ENCODE measurements around the gene GARIN5A.
"Not testable (repeated sequence)": the region's sequence is repeated elsewhere in the genome, so short reads cannot be mapped to it uniquely, and the experiment has no call there.

GARIN5A gene

DNA sequence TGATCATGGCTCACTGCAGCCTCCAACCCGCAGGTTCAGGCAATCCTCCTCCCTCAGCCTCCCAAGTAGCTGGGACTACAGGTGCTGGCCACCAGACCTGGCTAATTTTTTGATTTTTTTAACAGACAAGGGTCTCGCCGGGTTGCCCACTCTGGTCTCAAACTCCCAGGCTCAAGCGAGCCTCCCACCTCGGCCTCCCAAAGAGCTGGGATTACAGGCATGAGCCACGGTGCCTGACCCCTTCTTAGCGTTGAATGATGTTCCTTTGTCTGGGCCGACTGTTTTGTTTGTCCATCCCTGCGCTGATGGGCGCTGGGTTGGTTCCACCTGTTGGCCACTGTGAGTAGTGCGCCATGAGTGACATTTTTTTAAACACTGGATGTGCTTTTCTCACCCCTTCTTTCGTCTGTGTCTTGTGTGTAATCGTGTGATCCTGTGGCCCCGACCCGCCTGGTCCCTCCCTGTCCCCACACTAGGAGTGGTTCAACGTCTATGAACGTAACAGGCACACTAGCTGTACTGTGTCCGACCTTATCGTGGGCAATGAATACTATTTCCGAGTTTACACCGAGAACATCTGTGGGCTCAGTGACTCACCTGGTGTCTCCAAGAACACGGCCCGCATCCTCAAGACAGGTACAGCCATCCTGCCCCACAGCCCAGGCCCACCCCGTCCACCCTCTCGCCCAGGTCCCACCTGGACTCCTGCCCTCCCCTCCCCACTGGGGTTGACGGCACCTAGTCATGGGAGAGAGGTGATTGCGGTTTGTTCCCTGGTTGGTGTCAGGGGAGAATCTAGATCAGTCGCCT is 15.4 kb downstream of the GARIN5A start:
- peak in 3 of 5 donors; percentile 23 to 74 (median 44) for DNase-seq

GRCh38 chr19:50460161-50460765 is 16.4 kb downstream of the GARIN5A start:
- DNase-seq = peak in 1 of 5 donors; percentile 58

DNA sequence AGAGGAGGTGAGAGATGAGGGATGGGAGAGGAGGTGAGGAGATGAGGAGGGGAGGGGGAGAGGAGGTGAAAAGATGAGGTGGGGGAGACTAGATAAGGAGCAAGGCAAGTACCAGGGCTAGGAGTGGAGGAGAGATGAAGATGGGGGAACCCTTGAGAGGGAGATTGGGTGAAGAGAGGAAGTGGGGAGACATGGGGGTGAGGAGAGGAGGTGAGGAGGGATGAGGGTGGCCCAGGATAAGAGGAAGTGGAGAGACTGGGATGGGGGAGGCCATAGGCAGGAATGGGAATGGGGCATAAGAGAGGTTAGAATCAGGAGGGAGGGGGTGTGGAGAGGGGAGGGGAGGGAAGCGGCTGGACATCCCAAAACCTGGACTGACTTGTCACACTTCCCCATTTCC is 17.0 kb downstream of the GARIN5A start:
- DNase-seq = no peak

GRCh38 chr19:50459067-50459456 is 17.6 kb downstream of the GARIN5A start:
- DNase-seq = no peak

DNA sequence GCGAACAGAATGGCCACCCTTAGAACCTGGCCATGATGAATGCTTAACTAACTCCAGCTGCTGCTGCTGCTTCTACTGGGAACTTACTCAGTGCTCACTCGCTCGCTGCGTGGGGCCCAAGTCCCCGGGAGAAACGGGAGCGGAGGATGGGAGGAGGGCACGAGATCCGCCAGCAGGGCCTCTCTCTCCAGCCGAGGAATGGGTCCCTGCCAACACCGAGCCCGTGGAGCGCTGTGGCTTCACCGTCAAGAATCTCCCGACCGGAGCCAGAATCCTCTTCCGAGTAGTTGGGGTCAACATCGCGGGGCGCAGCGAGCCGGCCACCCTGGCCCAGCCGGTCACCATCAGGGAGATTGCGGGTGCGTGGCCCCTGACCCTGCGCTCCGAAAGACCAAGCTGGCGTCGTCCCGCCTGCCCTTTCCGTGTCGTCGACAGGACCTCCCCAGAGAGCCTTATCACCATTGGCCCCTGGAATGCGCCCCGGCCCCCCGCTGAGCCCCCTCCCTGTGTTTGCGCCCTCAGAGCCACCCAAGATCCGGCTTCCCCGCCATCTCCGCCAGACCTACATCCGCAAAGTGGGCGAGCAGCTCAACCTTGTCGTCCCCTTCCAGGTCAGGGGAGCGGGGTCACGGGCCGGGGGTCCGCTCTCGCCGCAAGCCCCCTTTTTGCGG is 18.1 kb downstream of the GARIN5A start:
- no peak for DNase-seq

GRCh38 chr19:50457300-50457699 is 19.3 kb downstream of the GARIN5A start:
- no peak for DNase-seq

- no peak for DNase-seq
These were observed 20.7 kb downstream of the GARIN5A start for GRCh38 chr19:50455992-50456391.

DNA sequence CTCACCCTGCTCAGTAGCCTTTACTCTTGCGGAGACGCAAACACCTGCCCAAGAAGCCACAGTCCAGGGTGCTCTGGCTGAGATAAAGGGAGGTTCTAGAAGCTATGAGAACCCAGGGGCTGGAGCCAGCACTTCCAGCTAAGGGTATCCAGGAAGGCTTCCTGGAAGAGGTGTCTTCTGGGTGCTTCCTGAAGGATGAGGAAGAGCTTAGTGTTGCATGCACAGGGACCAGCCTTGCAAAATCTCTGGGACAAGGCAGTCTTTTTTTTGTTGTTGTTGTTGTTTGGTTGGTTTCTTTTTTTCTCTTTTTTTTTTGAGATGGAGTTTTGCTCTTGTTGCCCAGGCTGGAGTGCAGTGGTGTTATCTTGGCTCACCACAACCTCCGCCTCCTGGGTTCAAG is 23.4 kb downstream of the GARIN5A start:
- no peak for DNase-seq

DNA sequence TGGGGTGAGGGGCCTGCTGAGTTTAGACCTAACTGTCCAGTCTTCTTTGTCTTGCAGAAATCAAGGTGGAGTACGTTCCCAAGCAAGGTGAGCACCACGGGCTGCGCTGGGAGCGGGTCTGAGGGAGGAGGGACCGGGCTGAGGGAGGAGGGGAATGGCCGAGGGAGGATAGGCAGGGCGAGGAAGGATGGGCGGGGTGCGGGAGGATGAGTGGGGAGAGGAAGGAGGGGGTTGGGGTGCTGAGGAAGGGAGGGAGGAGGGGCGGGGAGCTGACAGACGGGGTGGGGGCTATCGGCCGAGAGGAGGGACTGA is 25.5 kb downstream of the GARIN5A start:
- DNase-seq = no peak

GRCh38 chr19:50450369-50451222 is 26.1 kb downstream of the GARIN5A start:
- DNase-seq = no peak

GRCh38 chr19:50449236-50449899 is 27.3 kb downstream of the GARIN5A start:
- no peak for DNase-seq

DNA sequence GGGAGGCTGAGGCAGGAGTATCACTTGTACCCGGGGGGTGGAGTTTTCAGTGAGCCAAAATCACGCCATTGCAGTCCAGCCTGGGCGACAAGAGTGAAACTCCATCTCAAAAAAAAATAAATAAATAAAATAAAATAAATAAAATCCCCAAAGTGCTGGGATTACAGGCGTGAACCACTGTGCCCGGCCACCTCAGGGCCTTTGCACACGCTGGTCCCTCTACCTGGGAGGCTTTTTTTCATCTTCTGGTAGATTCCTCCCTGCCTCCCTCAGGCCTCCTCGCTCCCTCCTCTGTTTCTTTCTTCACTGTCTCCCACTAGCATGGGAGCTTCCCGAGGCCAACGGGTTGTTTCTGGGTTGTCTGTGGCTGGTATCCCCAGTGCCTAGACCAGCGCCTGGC is 28.9 kb downstream of the GARIN5A start:
- DNase-seq = no peak

DNA sequence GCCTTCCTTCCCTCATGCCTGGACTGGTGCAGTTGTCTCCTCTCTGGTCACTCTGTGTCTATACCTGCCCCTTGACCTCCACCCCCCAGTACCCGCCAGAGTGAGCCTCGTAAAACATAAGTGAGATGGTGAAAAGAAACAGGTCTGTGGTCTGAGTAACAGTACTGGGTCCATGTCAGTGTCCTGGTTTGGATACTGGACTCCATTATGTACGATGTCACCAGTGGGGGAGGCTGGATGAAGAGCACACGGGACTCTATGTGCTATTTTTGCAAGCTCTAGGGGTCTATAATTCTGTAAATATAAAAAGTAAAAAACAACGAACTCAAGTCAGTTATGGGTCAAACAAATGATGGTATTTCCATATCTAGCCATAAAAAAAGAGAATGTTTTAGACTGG is 29.6 kb downstream of the GARIN5A start:
- no peak for DNase-seq

DNA sequence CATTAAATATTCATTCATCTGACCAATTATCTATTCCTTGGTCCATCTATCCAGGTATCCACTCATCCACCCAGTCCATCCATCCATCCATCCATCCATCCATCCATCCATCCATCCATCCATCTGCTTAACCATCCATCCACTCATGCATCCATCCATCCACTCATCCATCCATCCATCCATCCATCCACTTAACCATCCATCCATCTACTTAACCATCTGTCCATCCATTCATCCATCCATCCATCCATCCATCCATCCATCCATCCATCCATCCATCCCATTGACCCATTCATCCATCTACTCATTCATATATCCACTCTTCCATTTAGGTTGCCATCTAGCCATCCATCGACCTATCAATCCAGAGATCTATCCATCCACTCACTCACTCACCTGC is 32.6 kb downstream of the GARIN5A start:
- DNase-seq = no peak

DNA sequence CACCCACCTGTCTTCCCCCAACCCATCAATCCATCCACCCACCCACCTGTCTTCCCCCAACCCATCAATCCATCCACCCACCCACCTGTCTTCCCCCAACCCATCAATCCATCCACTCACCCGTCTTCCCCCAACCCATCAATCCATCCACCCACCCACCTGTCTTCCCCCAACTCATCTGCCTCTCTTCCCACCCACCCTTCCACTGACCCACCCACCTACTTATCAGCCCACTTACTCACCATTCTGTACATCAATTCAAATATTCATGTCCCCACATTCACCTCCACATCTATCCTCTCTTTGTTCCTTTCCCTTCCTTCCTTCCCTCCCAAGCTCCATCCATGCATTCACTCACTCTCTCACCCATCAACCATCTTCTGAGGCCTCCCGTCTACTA is 37.5 kb downstream of the GARIN5A start:
- DNase-seq = not testable (repeated sequence)

DNA sequence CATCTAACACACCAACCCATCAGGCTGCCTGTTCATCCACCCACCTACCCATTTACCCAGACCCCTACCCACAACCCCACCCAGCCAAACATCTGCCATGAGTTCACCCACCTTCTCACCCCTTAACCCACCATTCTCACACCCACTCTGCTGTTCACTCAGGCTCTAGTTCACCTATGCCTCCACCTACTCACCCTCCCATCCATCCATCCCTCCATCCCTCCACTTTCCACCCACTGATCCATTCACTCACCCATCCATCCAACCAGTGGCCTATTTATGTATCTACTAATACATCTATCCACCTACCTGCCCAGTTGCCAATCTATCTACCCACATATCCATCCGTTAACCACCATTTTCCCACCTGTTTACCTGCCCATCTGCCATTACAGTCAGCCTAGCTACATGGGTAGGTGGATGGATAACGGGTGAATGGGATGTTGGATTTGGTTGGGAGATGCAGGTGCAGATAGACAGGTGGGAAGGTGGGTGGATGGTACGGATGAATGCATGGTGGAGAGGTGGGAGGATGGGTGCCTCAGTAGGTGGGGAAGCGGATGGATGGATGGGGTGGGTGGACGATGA is 38.7 kb downstream of the GARIN5A start:
- no peak for DNase-seq

DNA sequence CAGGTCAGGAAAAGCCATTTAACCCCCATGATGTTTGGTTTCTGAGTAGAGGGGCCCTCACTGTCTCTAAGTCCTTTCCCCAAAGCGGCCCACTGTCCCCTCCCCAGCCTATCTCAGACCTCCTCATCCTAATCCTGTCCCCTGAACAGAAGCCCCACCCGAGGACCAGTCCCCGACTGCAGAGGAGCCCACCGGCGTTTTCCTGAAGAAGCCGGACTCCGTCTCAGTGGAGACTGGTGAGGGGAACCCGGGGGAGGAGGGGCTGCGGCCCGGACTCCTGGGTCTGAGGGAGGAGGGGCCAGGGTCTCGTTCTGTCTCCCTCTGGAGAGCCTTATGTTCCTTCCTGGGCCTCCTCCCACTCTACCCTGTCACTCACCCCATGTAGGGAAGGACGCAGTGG is 41.0 kb downstream of the GARIN5A start:
- no peak for DNase-seq

GRCh38 chr19:50435221-50435620 is 41.4 kb downstream of the GARIN5A start:
- no peak for DNase-seq

DNA sequence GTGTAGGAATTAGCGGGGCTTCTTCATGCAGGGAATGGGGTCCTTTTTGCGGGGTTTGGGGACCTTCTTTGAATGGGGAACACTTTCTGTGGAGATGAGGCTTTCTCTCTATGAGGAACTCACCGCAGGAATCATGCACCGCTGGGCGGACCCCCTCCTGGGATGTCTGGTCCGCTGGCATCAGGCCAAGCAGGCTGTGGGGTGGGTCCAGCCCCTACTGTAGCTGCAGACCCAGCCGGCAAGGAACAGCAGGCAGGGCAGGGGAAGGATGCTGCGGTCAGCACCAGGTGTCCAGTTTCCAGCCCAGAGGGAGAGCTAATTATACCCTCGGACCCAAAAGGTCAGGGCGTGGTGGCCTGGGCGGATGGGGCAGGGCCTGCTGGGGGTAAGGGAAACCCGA is 42.1 kb downstream of the GARIN5A start:
- DNase-seq = no peak

DNA sequence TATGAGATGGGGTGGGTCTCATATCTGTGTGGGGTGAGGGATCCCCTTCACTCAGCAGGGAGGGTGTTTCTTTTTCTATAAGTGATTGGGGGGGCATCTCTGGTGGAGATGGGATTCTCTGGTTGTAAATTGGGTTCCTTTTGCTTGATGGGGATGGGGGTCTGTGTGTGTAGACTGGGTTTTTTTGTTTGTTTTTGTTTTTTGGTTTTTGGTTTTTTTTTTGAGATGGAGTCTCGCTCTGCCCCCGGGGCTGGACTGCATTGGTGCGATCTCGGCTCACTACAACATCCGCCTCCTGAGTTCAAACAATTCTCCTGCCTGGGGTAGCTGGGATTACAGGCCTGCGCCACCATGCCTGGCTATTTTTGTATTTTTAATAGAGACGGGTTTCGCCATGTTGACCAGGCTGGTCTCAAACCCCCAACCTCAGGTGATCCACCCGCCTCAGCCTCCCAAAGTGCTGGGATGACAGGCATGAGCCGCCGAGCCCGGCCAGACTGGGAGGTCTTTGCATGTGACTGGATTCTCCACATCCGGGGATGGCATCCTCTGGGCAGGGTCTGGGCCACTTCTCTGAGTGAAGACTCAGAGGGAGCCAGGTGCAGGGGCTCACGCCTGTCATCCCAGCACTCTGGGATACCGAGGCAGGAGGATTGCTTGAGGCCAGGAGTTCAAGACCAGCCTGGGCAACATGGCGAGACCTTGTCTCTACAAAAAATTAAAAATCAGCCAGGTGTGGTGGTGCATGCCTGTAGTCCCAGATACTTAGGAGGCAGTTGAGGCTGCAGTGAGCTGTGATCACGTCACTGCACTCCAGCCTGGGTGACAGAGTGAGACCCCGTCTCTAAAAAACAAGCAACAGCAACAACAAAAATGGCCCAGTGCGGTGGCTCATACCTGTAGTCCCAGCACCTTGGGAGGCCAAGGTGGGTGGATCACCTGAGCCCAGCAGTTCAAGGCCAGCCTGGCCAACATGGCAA is 43.2 kb downstream of the GARIN5A start:
- no peak for DNase-seq
